Right kidney (tissue), 1 donor: Measurements from ENCODE around the gene EVI5L.

ENCODE experiments used
- DNase-seq: peaks from one replicate; pipeline ENCODE4 v3.0.0-alpha.2; 2016

The EVI5L gene

GRCh38 chr19:7898967-7899366, 68.9 kb downstream of the EVI5L start:
- no peak for DNase-seq

GRCh38 chr19:7899751-7900378, 69.8 kb downstream of the EVI5L start:
- no peak for DNase-seq

DNA sequence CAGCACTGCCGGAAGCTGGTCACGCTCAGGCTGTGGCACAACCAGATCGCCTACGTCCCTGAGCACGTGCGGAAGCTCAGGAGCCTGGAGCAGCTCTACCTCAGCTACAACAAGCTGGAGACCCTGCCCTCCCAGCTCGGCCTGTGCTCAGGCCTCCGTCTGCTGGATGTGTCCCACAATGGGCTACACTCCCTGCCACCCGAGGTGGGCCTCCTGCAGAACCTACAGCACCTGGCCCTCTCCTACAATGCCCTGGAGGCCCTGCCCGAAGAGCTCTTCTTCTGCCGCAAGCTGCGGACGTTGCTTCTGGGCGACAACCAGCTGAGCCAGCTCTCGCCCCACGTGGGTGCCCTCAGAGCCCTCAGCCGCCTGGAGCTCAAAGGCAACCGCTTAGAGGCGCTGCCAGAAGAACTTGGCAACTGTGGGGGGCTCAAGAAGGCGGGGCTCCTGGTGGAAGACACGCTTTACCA, 70.4 kb downstream of the EVI5L start:
- DNase-seq, result no peak

GRCh38 chr19:7900931-7901330, 70.9 kb downstream of the EVI5L start:
- DNase-seq, result no peak

GRCh38 chr19:7901337-7901736, 71.3 kb downstream of the EVI5L start:
- DNase-seq, result no peak

DNA sequence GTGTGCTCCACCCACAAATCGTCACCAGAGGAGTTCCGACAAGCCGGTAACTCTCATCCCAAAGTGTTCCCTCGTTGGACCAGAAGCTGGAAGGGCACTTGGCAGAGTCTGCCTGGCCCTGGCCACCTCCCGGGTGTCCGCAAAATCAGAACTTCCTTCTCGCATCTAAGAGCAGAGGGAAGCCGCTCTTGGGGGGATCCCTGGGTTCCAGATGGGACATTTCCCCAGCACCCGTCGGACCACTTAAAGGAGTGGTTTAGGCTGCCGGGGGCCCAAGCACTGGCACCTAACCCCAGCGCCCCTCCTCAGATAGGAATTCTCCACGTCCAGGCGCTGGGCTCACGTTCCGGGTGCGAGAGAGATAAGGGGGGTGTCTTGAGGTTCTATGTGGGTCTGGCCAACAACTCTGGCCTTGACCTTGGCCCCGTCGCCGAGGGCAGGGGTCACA, 72.8 kb downstream of the EVI5L start:
- no peak for DNase-seq

DNA sequence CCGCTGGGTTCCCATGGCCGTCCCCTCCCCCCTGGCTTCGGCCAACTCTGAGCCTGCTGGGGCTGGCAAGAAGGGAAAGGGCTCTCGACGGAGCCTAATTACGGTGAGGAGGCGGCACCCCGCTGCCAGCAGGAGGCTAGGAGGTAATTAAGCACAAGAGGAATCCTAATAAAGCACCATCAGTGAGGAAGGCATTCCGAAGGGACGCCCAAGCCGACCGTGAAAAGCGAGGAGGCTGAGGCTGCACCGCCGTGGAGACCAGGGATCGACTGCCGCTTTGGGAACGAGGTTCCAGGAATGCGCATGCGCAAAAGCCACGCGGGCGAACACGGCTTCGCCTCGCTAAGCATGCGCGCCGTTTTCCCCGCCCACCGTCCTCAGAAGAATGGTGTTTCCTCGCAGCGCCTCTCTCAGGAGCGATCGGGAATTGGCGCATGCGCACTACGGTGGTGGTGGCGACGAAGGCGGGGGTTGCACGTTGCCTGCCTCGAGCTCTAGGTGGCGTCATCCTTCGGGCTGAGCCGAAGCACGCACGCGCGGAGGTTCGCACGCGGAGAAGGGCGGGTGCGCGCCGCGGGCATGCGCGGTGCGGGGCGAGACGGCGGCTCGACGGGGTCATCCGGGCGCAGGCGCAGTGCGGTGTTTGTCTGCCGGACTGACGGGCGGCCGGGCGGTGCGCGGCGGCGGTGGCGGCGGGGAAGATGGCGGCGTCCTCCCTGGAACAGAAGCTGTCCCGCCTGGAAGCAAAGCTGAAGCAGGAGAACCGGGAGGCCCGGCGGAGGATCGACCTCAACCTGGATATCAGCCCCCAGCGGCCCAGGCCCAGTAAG, 73.4 kb downstream of the EVI5L start, which contains the start of gene MAP2K7:
Gene MAP2K7 (plus strand): TSS at position 634 of the 830 bp plus-strand sequence. CDS start 68 bp downstream, at position 702.
- peak; percentile 99 for DNase-seq

DNA sequence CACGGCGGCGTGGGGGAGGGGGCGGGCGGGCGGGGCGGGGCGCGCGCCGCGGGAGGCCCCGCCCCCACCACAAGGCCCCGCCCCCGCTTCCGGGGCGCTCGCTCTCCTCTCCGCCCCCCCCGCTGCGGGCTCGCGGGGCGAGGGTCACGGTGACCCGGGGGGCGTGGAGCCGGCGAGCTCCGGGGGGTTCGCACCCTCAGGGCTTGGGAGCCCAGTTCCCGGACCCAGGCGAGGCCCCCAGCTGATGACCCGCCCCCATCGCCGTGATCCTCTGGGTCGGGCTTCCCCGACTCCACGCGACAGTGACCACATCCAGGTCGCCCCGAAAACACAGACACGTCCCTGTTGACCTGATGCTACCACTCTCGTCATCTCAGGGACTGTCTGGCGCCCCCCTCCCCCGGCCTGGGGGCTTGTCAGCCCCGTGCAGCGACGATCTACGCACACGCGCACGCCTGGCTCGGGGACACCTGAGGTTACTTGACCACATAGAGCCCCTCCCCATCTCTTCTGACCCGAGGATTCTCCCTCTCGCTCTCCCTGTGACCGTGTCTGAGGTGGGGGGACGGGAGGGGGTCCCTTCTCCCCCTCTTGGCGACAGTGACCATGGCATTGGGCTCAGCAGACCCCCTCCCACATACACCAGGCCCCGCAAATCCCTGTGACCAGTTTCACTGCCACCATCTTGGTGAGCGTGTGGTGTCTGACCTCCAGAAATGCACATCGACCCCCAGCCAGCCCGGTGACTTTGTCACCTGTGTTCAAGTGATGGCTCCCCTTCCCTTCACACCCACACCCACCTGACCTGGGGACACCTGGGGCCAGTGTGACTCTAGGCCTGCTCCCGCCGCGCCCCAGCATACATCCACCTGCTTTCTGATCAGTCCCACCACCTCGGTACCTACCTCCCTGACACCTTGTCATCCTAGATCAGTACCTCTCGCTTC, 74.3 kb downstream of the EVI5L start:
- peak; percentile 69 for DNase-seq

DNA sequence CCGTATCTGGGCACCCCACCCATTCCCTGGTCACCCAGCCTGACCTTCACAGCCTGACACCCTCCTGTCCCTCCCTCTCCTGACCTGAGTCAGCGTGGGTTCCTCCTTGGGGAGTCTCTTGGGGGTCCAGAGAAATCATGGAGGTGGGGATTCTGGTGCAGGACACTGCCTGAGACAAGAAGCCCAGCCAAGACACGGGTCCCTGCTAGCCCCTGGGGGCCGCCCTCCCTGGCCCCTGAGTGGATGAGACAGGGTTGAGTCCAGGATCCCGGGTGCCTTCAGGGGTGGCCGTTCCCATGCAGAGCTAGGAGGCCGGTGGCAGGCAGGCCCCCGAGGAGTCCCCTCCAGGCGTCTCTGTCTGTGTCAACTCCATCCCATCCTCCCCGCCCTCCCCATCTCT, 75.2 kb downstream of the EVI5L start:
- DNase-seq, result no peak

DNA sequence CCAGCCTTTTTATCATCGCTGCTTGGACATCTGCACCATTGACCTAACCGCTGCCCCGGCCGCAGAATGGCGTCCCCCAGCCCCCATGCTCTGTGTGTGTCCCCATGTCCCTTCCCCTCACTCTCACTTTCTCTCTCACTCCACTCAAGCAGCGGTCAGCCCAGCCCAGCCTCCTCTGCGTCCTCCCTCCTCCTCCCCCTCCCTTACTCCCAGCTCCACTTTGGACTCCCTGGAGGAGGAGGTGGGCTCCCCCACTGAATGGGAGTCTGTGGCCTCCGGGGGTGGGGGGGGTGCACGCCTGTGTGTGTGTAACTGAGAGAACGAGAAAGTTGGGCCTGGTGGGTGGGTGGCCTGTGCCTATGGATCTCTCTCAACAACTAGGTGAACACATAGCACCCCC, 75.8 kb downstream of the EVI5L start:
- DNase-seq, result no peak

DNA sequence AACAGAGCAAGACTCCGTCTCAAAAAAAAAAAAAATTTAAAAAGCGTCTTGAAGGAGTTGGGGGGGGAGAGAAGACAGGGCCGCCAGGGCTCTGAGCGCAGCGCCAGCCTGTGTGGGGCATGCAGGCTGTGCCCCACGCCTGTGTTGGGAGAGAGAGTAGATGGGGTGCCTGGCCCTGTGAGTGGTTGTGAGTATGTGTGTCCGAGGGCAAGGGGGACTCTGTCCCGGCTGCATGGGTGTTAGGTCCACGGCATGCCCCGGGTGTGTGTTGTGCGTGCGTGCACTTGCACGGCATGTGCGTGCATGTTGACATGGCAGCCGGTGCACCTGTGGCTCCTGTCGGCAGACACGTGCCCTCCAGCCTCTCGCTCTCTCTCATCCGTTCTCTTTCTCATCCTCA, 77.1 kb downstream of the EVI5L start:
- DNase-seq, result no peak

GRCh38 chr19:7907544-7907943, 77.5 kb downstream of the EVI5L start:
- no peak for DNase-seq

GRCh38 chr19:7908078-7908699, 78.2 kb downstream of the EVI5L start:
- no peak for DNase-seq

DNA sequence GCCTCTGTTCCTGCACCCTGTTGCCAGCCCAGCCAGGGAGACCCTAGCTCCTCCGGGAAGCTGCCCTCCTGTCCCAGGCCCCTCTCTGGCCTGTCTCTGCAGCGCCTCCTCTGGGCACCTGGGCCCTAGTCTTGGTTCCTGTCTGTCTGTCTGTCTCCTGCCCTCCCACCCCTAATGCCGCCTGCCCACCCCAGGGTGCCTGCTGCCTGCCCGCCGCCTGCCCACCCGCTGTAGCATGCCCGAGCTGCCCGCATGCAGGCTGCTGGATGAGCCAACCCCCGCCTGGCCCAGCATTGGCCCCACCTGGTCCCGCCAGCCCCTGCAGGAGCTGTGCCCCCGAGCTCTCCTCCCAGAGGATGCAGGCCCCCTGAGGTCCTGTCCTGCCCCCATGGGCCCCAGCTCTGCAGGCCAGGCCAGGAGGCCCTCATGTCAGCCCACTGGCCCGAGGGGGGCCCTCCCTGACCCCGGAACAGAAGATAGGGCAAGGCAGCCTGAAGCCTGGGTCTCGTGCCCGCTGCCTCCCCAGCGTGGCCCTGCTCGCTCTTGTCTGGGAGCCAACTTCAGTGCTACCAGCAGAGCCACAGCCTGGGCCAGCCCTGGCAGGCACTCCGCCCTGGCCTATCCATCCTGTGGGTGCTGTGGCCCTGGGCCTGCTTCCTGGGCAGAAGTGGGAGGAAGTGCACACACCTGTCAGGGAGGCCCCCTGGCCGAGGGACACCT, 78.9 kb downstream of the EVI5L start:
- DNase-seq, result no peak

- no peak for DNase-seq
Measured at GRCh38 chr19:7909471-7910067, 79.6 kb downstream of the EVI5L start.

GRCh38 chr19:7910321-7911161, 80.5 kb downstream of the EVI5L start:
- DNase-seq, result no peak

DNA sequence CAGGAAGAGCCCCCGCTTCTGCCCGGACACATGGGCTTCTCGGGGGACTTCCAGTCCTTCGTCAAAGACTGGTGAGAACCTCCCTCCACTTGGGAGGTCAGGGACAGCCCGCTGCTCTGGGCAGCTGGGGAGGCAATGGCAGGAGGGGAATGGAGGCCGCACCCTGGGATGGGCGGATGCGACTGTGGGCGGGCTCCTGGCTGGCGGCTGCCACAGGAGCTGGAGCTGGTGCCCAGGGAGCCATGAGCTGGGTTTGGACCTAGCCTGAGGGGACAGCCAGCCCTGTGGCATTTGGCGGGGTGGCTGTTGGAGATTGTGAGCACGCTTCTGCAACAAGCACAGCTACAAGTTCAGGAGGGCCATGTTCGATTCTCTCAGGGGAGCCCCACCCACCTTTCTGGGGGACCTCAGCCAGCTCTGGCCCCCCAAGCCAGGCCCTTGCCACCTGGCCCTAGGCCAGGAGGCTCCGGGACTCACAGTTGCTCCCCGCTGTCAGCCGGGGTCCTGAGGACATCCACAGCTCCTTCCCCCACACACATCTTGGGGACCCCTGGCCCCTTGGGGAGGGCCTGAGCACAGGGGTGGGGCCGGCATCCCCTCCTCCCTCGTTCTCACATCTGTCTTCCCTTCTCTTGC, 81.6 kb downstream of the EVI5L start:
- no peak for DNase-seq

DNA sequence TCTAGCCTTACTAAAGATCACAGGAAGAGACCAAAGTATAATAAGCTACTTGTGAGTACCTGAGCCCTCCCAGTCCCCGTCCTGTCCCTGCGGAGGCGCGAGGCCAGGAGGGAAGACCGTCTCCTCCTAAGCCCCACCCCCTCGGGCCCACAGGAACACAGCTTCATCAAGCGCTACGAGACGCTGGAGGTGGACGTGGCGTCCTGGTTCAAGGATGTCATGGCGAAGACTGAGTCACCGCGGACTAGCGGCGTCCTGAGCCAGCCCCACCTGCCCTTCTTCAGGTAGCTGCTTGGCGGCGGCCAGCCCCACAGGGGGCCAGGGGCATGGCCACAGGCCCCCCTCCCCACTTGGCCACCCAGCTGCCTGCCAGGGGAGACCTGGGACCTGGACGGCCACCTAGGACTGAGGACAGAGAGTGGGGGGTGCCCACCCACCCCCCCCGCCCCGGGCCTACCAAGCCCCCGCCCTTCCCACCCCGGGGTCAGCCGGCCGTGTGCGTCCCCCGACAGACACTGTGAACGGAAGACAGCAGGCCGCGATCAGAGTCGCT, 82.2 kb downstream of the EVI5L start:
- no peak for DNase-seq
